COLO668 (cell line): ENCODE measurements around the gene ZP4.
"Not testable (repeated sequence)": the region's sequence is repeated elsewhere in the genome, so short reads cannot be mapped to it uniquely, and the experiment has no call there.

Experiments used
- DNase-seq: peaks from one replicate; lab custom pipeline; 2025; ENCODE audit not compliant: unreplicated experiment; lab: John Stamatoyannopoulos, UW

ZP4 gene

GRCh38 chr1:237878406-237878805, 12.3 kb downstream of the ZP4 start:
- DNase-seq, result no peak

GRCh38 chr1:237877631-237878030, 13.1 kb downstream of the ZP4 start:
- DNase-seq, result no peak

DNA sequence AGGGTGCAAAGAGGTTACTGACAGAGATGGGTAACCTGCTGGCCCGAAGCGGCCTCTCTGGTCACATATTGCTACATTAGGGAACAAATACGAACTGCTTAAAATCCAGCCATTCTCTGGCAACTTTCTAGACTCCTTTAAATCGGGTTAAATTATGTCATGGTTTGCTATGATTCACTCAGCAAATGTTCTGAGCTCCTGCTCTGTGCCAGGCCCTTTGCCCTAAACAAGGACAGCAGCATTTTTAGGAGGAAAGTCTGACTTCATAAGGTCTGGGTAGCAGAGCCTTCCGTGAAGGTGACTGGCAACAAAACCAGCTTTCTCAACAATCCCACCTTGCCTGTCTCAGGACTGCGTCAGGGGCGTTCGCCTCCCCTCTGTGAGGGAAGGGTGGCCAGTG, 15.4 kb downstream of the ZP4 start:
- no peak for DNase-seq

DNA sequence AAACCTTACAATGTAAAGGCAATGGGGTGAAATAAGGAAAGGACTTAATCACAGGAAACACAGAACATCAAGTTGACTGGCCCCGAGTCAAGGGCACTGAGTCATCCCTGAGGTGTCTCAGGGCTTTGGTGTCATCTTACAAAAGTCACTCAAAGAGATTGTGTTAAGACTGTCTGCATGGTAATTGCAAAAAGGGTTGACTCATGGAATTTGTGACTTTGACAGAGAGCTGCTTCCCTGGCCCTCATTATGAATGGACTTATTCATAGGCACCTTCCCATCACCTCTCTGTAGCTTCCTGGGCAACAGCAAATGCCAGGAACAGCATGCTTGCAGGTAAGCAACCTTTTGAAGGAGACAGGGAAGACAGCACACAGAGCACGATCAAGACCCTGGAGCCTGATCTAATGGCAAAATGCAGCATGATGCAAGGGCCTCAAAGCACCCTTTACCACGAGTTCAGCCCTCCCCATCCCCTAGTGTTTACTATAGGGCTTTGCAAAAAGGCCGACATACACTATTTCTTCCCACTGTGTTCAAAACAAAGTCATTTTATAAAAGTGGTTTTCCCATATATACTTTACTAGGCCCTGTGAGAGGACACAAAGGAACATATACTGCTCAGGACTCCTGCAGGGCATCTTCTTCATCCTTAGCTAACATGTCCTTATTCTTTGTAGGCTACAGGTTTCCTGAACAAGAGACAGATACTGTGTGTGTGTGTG, 17.1 kb downstream of the ZP4 start:
- DNase-seq, result no peak

DNA sequence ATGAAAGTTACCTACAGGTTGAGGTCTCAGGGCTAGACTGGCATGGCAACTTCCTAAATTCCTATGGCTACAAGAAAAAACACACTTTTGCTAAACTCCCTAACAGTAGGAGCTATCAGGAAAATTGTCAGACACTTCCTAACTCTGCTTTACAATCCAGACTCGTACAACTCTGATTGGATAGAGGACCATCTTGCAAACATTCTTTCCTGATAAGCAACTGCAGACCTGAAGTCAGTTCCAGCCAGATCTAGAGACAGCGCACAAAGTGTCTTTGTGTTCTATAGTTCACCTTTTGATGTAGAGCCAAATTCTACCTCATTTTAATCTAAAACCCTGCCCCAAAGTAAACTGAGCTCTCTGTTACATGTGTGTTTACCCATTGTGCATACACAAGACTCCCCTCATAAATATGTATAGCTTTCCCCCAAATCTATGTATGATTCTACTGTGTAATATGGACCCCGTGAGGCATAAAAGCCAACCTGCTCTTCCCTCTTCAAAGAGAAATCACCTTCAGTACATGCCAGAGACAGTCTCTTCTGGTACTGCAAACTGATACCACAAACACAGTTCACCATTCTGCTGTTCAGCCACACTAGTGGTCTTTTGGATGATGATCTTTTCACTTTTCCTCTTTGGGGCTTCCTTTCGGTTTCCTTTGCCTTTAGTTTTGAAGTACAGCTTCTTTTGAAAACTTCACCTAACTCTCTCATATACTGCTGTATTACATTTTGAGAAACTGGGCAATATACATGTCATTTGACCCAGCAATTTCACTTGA, 21.7 kb downstream of the ZP4 start:
- no peak for DNase-seq

- no peak for DNase-seq
These were observed 23.3 kb downstream of the ZP4 start for GRCh38 chr1:237867380-237867888.

DNA sequence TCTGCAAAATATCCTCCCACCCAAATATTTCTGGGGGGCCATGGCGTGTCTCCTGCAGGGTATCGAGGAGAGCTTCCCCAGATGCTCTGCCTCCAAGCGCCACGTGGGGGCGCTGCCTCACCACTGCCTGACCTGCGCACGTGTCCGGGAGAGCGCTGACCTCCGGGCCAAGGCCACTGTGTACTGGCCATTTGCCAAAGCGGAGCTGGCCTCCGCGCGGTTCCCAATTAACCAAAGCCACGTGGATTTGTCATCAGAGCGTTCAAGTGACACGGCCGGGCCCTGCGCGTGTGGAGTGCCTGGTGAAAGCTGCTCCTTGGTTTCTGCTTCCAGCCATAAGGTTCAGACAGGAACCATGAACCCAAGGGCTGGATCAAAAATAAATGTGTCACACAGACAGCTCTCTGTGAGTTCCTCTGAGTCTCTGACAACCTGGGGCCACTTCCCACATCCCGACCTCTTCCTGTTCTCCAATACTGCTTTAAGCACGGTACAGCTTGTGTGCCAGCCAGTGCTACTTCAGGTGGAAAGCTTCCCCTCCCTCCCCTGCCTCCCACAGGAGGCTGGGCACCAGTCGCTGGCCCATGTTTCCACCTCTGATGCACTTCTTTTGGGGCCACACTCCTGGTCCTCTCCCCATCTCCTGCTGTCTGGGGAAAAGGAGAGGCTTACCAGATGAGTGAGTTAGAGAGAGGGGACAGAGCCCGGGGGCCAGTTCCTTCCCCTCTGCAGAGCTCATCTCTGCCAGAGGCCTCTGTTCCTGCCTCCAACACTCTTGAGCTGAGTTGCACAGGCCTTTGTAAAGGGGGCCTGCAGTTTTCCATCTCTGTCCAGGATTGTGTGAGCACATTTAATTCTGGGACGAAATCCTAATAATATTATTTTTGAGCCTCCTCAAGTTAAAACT, 26.1 kb downstream of the ZP4 start:
- peak; percentile 78 for DNase-seq

- DNase-seq, result no peak
These were observed 27.5 kb downstream of the ZP4 start for GRCh38 chr1:237863234-237863633.

- DNase-seq, result no peak
These were observed 28.8 kb downstream of the ZP4 start for GRCh38 chr1:237861944-237862343.

- DNase-seq, result no peak
These were observed 31.7 kb downstream of the ZP4 start for GRCh38 chr1:237858992-237859391.

GRCh38 chr1:237857455-237857854, 33.3 kb downstream of the ZP4 start:
- DNase-seq, result no peak

DNA sequence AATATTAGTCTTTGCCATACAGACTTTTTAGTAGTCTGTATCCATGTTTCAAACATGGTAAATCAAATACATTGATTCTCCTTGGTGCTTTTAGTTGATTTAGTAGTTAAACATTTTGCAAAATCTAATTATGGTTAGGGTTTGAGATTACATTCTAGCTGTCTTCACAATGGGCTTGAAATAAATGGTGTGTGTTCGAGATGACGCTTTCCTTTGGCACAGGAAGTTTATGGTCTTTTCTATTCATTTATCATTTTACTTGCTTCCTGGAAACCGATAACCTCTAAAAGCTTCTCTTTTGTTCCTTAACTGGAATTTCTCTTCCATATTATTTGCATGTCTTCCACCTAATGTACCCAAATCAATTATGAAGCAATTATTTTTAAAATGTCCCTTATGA, 38.4 kb downstream of the ZP4 start:
- no peak for DNase-seq

DNA sequence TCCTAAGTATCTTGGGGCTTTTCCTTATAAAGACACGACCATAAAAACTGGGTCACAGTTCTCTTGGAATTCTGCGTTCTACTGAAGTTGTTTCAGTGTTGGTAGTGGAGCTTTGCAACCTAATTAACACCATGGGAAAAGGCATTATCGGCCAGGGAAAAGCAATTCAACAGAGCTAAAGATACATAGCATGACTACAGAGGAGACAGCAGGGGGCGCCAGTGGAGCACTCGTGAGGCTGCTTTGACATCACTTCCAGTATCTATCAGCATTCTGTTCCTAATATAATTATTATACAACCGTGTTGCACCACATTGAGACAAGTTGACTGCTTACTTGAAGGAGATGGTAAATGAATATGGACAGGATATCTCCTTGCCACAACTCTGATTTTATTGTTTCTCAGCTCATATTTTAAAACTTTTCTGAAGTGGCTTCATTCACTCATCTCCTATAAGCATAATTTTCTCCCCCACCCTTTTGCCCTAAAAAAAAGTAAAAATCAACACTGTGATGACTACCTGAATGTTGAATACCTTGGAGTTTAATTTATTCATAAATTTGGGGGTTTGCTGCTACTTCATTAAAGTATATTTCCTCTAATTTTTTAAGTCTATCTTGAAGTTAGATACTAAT, 39.4 kb downstream of the ZP4 start:
- peak; percentile 81 for DNase-seq

DNA sequence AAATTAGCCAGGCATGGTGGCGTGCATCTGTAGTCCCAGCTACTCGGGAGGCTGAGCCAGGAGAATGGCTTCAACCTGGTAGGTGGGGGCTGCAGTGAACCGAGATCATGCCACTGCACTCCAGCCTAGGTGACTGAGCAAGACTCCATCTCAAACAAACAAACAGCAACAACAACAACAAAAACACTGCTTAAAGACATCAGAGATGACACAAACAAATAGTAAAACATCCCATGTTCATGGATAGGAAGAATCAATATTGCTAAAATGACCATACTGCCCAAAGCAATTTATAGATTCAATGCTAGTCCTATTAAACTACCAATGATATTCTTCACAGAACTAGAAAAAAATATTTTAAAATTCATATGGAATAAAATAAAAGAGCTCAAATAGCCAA, 47.2 kb downstream of the ZP4 start:
- DNase-seq, result not testable (repeated sequence)

- DNase-seq, result no peak
These were observed 49.2 kb downstream of the ZP4 start for GRCh38 chr1:237841485-237841884.

DNA sequence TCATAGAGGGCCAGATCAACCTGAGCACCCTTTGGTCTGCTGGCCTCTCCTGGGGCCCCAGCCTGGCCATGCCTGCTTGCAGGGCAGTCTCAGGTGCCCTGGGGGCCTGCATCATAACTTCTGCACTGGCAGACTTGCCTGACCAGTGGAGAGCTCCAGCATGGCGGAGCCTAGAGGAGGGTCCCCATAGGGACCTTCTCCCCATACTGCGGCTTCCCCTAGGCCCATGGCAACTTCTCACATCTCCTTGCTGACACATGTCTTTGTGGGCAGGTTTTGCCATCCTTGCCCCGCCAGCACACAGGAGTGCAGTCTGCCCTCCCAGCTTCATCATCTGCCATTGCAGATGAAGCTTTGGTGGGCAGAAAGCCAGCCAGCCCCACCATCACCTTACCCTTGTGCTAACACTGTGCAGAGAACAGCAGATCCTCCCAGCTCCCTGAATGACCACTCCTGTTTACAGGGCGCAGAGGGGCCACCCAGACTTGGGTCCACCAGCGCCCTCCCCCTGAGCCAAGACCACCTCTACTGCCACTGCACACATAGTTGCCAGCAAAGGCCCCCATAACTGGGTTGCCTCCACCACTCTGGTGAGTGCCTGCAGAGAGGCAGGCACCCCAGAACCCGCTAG, 51.7 kb downstream of the ZP4 start:
- DNase-seq, result no peak

DNA sequence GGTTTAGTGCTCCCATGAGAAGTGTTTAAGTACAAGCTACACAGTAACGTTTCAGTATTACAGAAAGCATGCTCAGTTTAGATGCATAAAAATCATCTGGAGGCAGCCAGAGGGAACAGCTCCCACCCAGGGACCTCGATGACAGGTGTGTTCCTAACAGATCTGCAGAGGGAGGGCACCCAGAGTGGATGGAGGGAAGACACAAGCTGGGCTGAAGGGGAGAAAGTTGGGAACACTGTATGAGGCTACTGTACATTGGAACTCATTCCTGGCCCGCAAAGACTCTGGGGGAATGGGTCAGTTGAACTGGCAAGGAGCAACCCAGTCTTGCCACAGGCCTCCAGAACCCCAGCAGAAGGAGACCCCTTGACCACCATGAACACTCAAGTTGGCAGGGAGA, 52.4 kb downstream of the ZP4 start:
- DNase-seq, result no peak

DNA sequence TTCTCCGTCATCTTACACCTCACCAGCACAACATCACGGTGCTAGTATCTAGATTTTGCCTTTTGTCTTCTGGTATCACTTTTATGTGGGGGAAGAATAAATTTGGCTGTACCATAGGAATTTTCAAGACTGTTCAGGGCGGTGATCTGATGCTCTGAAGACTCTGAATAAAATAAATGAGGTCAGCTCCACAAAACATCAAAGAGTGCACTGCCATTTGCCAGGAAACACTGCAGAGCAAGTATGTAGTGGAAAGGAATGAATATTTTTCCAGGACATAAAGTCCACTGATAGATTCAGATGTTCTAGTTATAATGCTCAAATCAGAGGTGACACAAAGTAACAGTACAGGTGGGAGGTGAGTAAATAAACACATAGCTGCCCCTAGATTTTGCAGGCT, 56.3 kb downstream of the ZP4 start:
- DNase-seq, result no peak

- no peak for DNase-seq
These were observed 56.7 kb downstream of the ZP4 start for GRCh38 chr1:237834048-237834447.

- DNase-seq, result no peak
These were observed 57.9 kb downstream of the ZP4 start for GRCh38 chr1:237832858-237833257.
